ENCODE results near the gene ACR.

Gene ACR

GRCh38 chr22:50721257-50721844 is 16.7 kb upstream of the ACR start:
- no peak overlapping the region for H3K27ac ChIP-seq (ENCODE audit: low read depth, low read length)
- TF ChIP-seq CTCF (IDR thresholded peaks at IDR 0.05; ENCODE audit: low read depth, low read length, poor library complexity, severe bottlenecking) (no peak), EZH2phosphoT487 (IDR thresholded peaks at IDR 0.05; ENCODE audit: borderline replicate concordance, low read length) (no peak)

GRCh38 chr22:50722048-50722701 is 15.8 kb upstream of the ACR start:
- TF ChIP-seq CTCF (IDR thresholded peaks at IDR 0.05; ENCODE audit: low read depth, low read length, poor library complexity, severe bottlenecking) (no peak), EZH2phosphoT487 (IDR thresholded peaks at IDR 0.05; ENCODE audit: borderline replicate concordance, low read length) (no peak)
- H3K79me2 ChIP-seq (ENCODE audit: control insufficient read depth, low read length): no peaks in the 10 kb centered on the region
- H4K20me1 ChIP-seq (ENCODE audit: control insufficient read depth, insufficient read depth, low read depth, low read length): no peaks in the 10 kb centered on the region
- H3K4me3 ChIP-seq (ENCODE audit: low read length): no peak overlapping the region
- no peak overlapping the region for H3K27ac ChIP-seq (ENCODE audit: low read depth, low read length)
- peaks cover 9% of the 10 kb centered on the region for H3K4me1 ChIP-seq (ENCODE audit: control insufficient read depth, low read length)
- H3K4me2 ChIP-seq (ENCODE audit: low read length): no peak overlapping the region
- peaks cover 4% of the 10 kb centered on the region; the same call in 1 of the 2 replicates for H3K27me3 ChIP-seq (ENCODE audit: control insufficient read depth, low read length)
- no peaks in the 10 kb centered on the region for H3F3A ChIP-seq (ENCODE audit: control insufficient read depth, insufficient read depth)
- H3K36me3 ChIP-seq (ENCODE audit: control insufficient read depth, low read length): no peaks in the 10 kb centered on the region
- H3K9me3 ChIP-seq (ENCODE audit: control insufficient read depth, insufficient read depth, low read length): no peaks in the 10 kb centered on the region
- H3K9me2 ChIP-seq (replicated peaks; ENCODE audit: control insufficient read depth, low read length): no peaks in the 10 kb centered on the region

More at GRCh38 chr22:50721257-50721844, 16.7 kb upstream of the ACR start:
- H3K79me2 ChIP-seq (ENCODE audit: control insufficient read depth, low read length): no peaks in the 10 kb centered on the region
- H3F3A ChIP-seq (ENCODE audit: control insufficient read depth, insufficient read depth): no peaks in the 10 kb centered on the region
- H4K20me1 ChIP-seq (ENCODE audit: control insufficient read depth, insufficient read depth, low read depth, low read length): no peaks in the 10 kb centered on the region
- H3K27me3 ChIP-seq (ENCODE audit: control insufficient read depth, low read length): peaks cover 12% of the 10 kb centered on the region; the same call in 1 of the 2 replicates
- H3K9me3 ChIP-seq (ENCODE audit: control insufficient read depth, insufficient read depth, low read length): no peaks in the 10 kb centered on the region
- no peak overlapping the region for H3K4me2 ChIP-seq (ENCODE audit: low read length)
- H3K4me3 ChIP-seq (ENCODE audit: low read length): no peak overlapping the region
- peaks cover 9% of the 10 kb centered on the region for H3K4me1 ChIP-seq (ENCODE audit: control insufficient read depth, low read length)
- H3K9me2 ChIP-seq (replicated peaks; ENCODE audit: control insufficient read depth, low read length): no peaks in the 10 kb centered on the region
- no peaks in the 10 kb centered on the region for H3K36me3 ChIP-seq (ENCODE audit: control insufficient read depth, low read length)

DNA sequence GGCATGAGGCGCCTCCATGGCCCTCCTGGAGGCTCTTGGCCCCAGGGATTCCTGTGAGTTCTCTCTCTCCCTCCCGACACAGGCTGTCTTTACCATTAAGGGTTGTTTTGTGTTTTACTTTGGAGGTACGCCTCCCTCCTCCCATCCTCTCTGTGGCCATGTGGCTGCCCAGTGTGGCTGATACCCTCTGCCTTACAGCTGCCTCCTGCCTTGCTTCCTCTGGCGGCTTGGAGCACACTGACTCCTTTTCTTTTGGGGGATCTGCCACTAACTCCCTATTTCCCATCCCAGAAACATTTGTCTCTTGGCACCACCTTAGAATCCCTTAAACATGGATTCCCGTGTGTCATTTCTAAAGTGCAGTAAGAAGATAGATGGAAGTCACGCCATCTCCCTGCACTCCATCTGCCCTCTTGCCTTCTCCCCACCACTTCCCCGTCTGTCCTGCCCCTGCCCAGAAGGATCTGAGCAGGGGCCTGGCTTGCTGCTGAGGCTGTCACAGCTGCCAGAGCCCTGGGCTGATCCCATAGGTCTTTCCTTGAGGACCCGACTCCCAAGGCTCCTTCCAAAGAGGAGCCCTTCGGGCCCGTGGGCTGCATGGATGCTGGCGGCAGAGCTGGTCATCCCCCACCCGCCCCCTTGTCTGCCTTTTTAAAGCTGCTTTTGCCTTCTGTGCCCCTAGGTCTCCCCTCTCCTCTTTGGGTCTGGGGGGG is 15.1 kb upstream of the ACR start:
- Histone ChIP-seq H3K4me1 (ENCODE audit: control insufficient read depth, low read length) (peaks cover 9% of the 10 kb centered on the region), H3K9me2 (replicated peaks; ENCODE audit: control insufficient read depth, low read length) (no peaks in the 10 kb centered on the region), H3K9me3 (ENCODE audit: control insufficient read depth, insufficient read depth, low read length) (no peaks in the 10 kb centered on the region), H3F3A (ENCODE audit: control insufficient read depth, insufficient read depth) (no peaks in the 10 kb centered on the region), H3K27me3 (ENCODE audit: control insufficient read depth, low read length) (no peaks in the 10 kb centered on the region; the same call in 1 of the 2 replicates), H3K36me3 (ENCODE audit: control insufficient read depth, low read length) (no peaks in the 10 kb centered on the region), H4K20me1 (ENCODE audit: control insufficient read depth, insufficient read depth, low read depth, low read length) (no peaks in the 10 kb centered on the region), H3K27ac (ENCODE audit: low read depth, low read length) (no peak overlapping the region), H3K4me2 (ENCODE audit: low read length) (no peak overlapping the region), H3K79me2 (ENCODE audit: control insufficient read depth, low read length) (no peaks in the 10 kb centered on the region), H3K4me3 (ENCODE audit: low read length) (no peak overlapping the region)
- no peak for TF ChIP-seq EZH2phosphoT487 (IDR thresholded peaks at IDR 0.05; ENCODE audit: borderline replicate concordance, low read length)
- no peak for TF ChIP-seq CTCF (IDR thresholded peaks at IDR 0.05; ENCODE audit: low read depth, low read length, poor library complexity, severe bottlenecking)

Data from DOHH2 (cell line).